ENCODE results near the gene TMEM138. TPM values are rescaled to one million over a fixed set of nuclear protein-coding genes. Genes with fewer than 3 reads are reported as not detected.

Gene TMEM138
- total RNA-seq, 1 experiment from 2014 or later, result 43.6 TPM

DNA sequence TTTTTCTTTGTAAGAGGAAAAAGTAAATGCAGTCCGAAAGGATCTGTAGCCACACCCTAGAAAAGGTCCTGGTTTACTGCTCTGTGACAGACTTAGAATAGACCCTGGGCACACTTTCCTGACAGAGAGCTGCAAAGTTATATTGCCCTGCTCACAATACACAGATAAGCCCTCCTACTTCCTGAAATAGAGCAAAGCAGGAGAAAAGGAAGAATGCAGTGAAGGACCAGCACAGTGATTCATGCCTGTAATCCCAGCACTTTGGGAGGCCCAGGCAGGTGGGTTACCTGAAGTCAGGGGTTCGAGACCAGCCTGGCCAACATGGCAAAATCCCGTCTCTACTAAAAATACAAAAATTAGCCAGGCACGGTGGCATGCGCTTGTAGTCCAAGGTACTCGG, 2.7 kb upstream of the TMEM138 start:
- no peak overlapping the region for H3K56ac ChIP-seq (ENCODE audit: insufficient read length, low read depth, low read length)
- H2AFZ ChIP-seq (ENCODE audit: low read length), result no peak overlapping the region
- no peak overlapping the region for H3K4me2 ChIP-seq (ENCODE audit: insufficient read depth, insufficient read length, low read length)
- no peak overlapping the region for H2AK5ac ChIP-seq (ENCODE audit: insufficient read length, low read length)
- no peak overlapping the region for H2BK120ac ChIP-seq (ENCODE audit: low read depth, low read length, poor library complexity, severe bottlenecking)
- H2BK5ac ChIP-seq (ENCODE audit: insufficient read length, low read length), result no peak overlapping the region
- no CpG with 5 or more reads among the region's 6 CpGs for WGBS (ENCODE audit: extremely low coverage, insufficient read length, low lambda C conversion rate)
- Mint-ChIP-seq H3K9me3 (no peaks in the 10 kb centered on the region; a peak in 1 of 5 replicates), H3K4me3 (peak overlapping the region in 1 of 2 experiments; percentile 35; a peak in 2 of 5 replicates), H3K36me3 (ENCODE audit: insufficient read depth in 1 of 3, low read depth in 3 of 3) (peaks cover 11 to 16% (median 11%) of the 10 kb centered on the region in 3 experiments; a peak in 6 of 7 replicates), H3K27ac (peak overlapping the region in 1 of 3 experiments; percentile 34; a peak in 3 of 7 replicates), H3K4me1 (peaks cover 13 to 25% of the 10 kb centered on the region in 2 experiments), H3K27me3 (ENCODE audit: low read depth) (no peaks in the 10 kb centered on the region)
- TF ChIP-seq, protein P1, sequence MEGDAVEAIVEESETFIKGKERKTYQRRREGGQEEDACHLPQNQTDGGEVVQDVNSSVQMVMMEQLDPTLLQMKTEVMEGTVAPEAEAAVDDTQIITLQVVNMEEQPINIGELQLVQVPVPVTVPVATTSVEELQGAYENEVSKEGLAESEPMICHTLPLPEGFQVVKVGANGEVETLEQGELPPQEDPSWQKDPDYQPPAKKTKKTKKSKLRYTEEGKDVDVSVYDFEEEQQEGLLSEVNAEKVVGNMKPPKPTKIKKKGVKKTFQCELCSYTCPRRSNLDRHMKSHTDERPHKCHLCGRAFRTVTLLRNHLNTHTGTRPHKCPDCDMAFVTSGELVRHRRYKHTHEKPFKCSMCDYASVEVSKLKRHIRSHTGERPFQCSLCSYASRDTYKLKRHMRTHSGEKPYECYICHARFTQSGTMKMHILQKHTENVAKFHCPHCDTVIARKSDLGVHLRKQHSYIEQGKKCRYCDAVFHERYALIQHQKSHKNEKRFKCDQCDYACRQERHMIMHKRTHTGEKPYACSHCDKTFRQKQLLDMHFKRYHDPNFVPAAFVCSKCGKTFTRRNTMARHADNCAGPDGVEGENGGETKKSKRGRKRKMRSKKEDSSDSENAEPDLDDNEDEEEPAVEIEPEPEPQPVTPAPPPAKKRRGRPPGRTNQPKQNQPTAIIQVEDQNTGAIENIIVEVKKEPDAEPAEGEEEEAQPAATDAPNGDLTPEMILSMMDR (conservative IDR thresholded peaks at IDR 0.05), result no peak
- no peak overlapping the region for H3K9ac ChIP-seq (ENCODE audit: extremely low read depth, insufficient read length, low read length)
- H3K79me1 ChIP-seq (ENCODE audit: insufficient read depth, low read depth, low read length, poor library complexity, severe bottlenecking), result no peaks in the 10 kb centered on the region
- H3K27ac ChIP-seq (ENCODE audit: insufficient read length, low read depth, low read length), result no peak overlapping the region
- H4K8ac ChIP-seq (replicated peaks; ENCODE audit: insufficient read length, low read depth, low read length), result no peak overlapping the region
- no peak overlapping the region for H3T11ph ChIP-seq (ENCODE audit: low read length)
- H3K18ac ChIP-seq (ENCODE audit: insufficient read length, low read depth, low read length), result no peak overlapping the region
- no peaks in the 10 kb centered on the region for H4K20me1 ChIP-seq (ENCODE audit: control insufficient read depth, insufficient read depth, insufficient read length)
- H2BK15ac ChIP-seq (ENCODE audit: low read depth, low read length), result no peak overlapping the region
- no peak for DNase-seq
- H3K14ac ChIP-seq (ENCODE audit: insufficient read depth, low read length), result no peak overlapping the region
- no peak overlapping the region for H3K23ac ChIP-seq (ENCODE audit: insufficient read length, low read depth, low read length)
- peaks cover 6% of the 10 kb centered on the region for H3K23me2 ChIP-seq (ENCODE audit: insufficient read length, low read depth, low read length, poor library complexity, severe bottlenecking)
- H3K4me1 ChIP-seq (ENCODE audit: insufficient read depth, low read length), result no peaks in the 10 kb centered on the region
- H4K5ac ChIP-seq (ENCODE audit: insufficient read length, low read depth, low read length), result no peak overlapping the region
- H2BK20ac ChIP-seq (ENCODE audit: low read depth, low read length, poor library complexity, severe bottlenecking), result no peak overlapping the region
- no peaks in the 10 kb centered on the region for H3K27me3 ChIP-seq (ENCODE audit: insufficient read depth, low read length)
- no peak overlapping the region for H4K91ac ChIP-seq (ENCODE audit: insufficient read length, low read depth, low read length)
- no peaks in the 10 kb centered on the region for H3K9me3 ChIP-seq (ENCODE audit: control insufficient read depth, low read depth, low read length)
- no peak overlapping the region for H2BK12ac ChIP-seq (ENCODE audit: insufficient read length, low read depth, low read length)
- H3K4ac ChIP-seq (ENCODE audit: low read depth, low read length), result no peak overlapping the region
- peaks cover 2% of the 10 kb centered on the region; the same call in 1 of the 2 replicates for H3K79me2 ChIP-seq (ENCODE audit: insufficient read depth, low read length)
